Adipocyte (in vitro differentiated cells): ENCODE results near the gene WFDC1.

ENCODE experiments used
- DNase-seq: peaks from one replicate; pipeline ENCODE4 v3.0.0-alpha.2; 2015; ENCODE audit warnings: low read depth
- H3K27me3 ChIP-seq: replicated peaks from 2 replicates; pipeline ENCODE4 v1.7.0; 2013; ENCODE audit warnings: mild to moderate bottlenecking, low read length, moderate library complexity; ENCODE audit not compliant: control insufficient read depth, insufficient read depth
- H3K36me3 ChIP-seq: 2 replicates; pipeline ENCODE4 v1.7.0; 2013; ENCODE audit warnings: low read length, mild to moderate bottlenecking, moderate library complexity; ENCODE audit not compliant: control insufficient read depth, insufficient read depth, severe bottlenecking
- H3K4me1 ChIP-seq: 2 replicates; pipeline ENCODE4 v1.7.0; 2013; ENCODE audit warnings: mild to moderate bottlenecking, low read length, moderate library complexity; ENCODE audit not compliant: control insufficient read depth, insufficient read depth
- H3K4me3 ChIP-seq: 2 replicates; pipeline ENCODE4 v1.7.0; 2013; ENCODE audit warnings: mild to moderate bottlenecking, low read length, moderate library complexity
- H3K9ac ChIP-seq: 2 replicates; pipeline ENCODE4 v1.7.0; 2013; ENCODE audit warnings: mild to moderate bottlenecking, low read length, moderate library complexity
- H3K9me3 ChIP-seq: 2 replicates; pipeline ENCODE4 v1.7.0; 2013; ENCODE audit warnings: mild to moderate bottlenecking, low read length, moderate library complexity; ENCODE audit not compliant: control insufficient read depth

Gene WFDC1

DNA sequence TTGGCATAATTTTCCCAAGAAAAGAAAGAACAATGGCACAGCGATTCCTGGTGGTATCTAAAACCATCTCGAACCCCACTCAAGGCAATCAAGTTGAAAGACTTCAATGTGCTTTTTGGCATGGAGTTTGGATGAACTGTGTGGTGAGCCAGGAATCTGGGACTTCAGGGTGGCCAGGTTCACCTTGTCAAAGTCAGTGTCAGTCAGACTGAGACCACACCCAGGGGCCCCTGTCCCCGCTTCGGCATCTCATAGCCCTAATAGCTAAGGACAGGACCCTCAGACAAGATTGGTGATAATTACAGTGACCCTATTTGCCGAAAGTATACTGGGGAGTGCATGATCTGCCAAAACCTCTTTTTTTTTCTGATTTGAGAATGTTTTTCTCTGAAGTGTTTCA lies 25.8 kb downstream of the WFDC1 start:
- Histone ChIP-seq H3K9ac (no peak overlapping the region), H3K4me3 (no peak overlapping the region), H3K36me3 (no peaks in the 10 kb centered on the region), H3K4me1 (peaks cover under 1% of the 10 kb centered on the region), H3K27me3 (peaks cover 39% of the 10 kb centered on the region), H3K9me3 (peaks cover 10% of the 10 kb centered on the region)
- DNase-seq = no peak

- DNase-seq = no peak
- H3K9me3 ChIP-seq = peaks cover 20% of the 10 kb centered on the region
- no peaks in the 10 kb centered on the region for H3K4me1 ChIP-seq
- H3K27me3 ChIP-seq = peaks cover 39% of the 10 kb centered on the region
- no peak overlapping the region for H3K9ac ChIP-seq
- H3K4me3 ChIP-seq = no peak overlapping the region
- no peaks in the 10 kb centered on the region for H3K36me3 ChIP-seq
Observed at GRCh38 chr16:84321932-84322331, 27.3 kb downstream of the WFDC1 start.

GRCh38 chr16:84322749-84323148 lies 28.1 kb downstream of the WFDC1 start:
- Histone ChIP-seq H3K27me3 (peaks cover 42% of the 10 kb centered on the region), H3K36me3 (no peaks in the 10 kb centered on the region), H3K4me1 (no peaks in the 10 kb centered on the region), H3K4me3 (no peak overlapping the region), H3K9me3 (peaks cover 25% of the 10 kb centered on the region), H3K9ac (no peak overlapping the region)
- DNase-seq = no peak

DNA sequence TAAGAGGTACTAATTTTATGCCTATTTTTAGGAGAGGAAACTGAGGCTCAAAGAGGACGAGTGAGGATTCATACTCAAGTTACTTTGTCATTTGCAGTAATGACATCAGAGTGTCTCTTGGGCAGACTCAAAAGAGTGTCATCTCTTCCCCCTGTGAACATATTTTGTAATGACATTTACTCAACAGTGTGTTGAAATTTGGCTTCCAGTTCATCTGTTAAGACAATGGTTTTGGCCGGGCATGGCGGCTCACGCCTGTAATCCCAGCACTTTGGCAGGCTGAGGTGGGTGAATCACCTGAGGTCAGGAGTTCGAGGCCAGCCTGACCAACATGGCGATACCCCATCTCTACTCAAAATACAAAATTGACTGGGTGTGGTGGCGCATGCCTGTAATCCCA lies 28.9 kb downstream of the WFDC1 start:
- H3K27me3 ChIP-seq = peaks cover 46% of the 10 kb centered on the region
- no peak for DNase-seq
- no peaks in the 10 kb centered on the region for H3K4me1 ChIP-seq
- H3K9ac ChIP-seq = no peak overlapping the region
- H3K4me3 ChIP-seq = no peak overlapping the region
- H3K9me3 ChIP-seq = peaks cover 29% of the 10 kb centered on the region
- no peaks in the 10 kb centered on the region for H3K36me3 ChIP-seq

DNA sequence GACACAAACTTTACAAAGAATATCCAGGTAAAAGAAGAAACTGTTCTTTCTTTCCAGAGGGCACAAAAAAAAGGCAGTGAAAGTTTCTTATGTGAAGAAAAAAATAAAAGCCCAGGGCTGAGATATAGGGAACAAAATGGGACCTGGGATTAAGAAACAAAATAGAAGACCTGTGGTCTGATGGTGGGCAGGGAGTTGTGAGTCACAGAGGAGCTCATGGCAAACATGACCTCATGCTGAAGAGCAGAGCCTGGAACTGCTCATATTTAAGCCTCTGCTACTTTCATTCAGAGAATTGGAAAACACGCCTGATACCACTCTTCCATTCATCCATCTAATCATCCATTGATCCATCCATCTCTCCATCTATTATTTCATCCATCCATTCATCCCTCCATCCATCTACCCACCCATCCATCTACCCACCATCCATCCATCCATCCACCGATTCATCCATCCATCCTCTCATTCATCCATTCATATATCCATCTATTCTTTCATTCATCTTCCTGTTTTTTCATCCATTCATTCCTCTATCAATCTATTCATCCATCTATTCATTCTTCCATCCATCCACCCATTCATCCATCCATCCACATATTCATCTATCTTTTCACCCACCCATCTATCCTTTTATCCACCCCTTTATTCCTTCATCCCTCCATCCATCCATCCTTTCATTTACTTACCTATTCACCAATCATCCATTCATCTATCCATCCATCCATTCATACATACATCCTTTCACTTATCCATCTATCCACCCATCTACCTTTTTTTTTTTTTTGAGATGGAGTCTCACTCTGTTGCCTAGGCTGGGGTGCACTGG lies 30.0 kb downstream of the WFDC1 start:
- Histone ChIP-seq H3K4me1 (no peaks in the 10 kb centered on the region), H3K27me3 (peaks cover 46% of the 10 kb centered on the region), H3K9me3 (peaks cover 29% of the 10 kb centered on the region), H3K36me3 (no peaks in the 10 kb centered on the region), H3K4me3 (no peak overlapping the region), H3K9ac (no peak overlapping the region)
- DNase-seq = no peak

DNA sequence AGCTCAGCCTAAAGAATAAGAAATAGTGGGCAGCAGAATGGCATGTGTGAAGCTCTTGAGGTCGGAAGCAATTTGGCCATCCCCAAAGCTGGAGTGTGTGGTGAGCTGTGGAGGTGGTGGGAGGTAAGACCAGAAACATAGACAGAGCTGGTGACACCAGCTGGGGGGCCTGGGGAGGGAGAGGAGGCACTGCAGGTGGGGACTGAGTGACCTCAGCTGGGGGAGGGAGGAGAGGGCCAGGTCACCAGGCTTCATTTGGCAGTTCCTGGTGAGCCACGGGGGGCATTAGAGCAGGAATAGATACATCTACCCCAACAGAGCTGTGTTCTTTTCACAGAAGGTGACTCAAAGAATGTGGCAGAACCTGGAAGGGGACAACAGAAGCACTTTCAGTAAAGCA lies 31.9 kb downstream of the WFDC1 start:
- Histone ChIP-seq H3K27me3 (peaks cover 34% of the 10 kb centered on the region), H3K9ac (no peak overlapping the region), H3K4me1 (no peaks in the 10 kb centered on the region), H3K9me3 (peaks cover 29% of the 10 kb centered on the region), H3K36me3 (no peaks in the 10 kb centered on the region), H3K4me3 (no peak overlapping the region)
- no peak for DNase-seq

GRCh38 chr16:84327926-84328505 lies 33.3 kb downstream of the WFDC1 start:
- Histone ChIP-seq H3K4me1 (no peaks in the 10 kb centered on the region), H3K9ac (no peak overlapping the region), H3K9me3 (peaks cover 29% of the 10 kb centered on the region), H3K27me3 (peaks cover 29% of the 10 kb centered on the region), H3K36me3 (no peaks in the 10 kb centered on the region), H3K4me3 (no peak overlapping the region)
- DNase-seq = no peak

DNA sequence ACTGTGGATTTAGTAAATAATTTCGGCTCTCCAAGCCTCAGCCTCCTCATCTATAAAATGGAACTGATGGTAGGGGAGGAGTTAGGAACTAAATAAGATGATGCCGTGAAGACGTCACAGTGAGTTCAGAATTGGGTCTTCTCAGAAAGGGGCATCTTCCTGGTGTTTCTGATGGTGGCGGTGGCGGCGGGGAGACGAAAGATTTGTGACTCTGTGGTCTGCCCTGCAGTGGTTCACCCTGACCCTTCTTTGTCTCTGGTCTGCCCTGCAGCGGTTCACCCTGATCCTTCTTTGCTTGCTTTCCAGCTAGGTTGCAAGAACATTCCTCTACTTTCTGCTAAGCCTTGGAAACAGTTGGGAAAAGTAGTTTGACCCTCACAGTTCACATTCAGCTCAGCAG lies 34.3 kb downstream of the WFDC1 start:
- no peak for DNase-seq
- H3K4me1 ChIP-seq = no peaks in the 10 kb centered on the region
- H3K36me3 ChIP-seq = no peaks in the 10 kb centered on the region
- H3K9me3 ChIP-seq = peaks cover 29% of the 10 kb centered on the region
- peaks cover 36% of the 10 kb centered on the region for H3K27me3 ChIP-seq
- no peak overlapping the region for H3K4me3 ChIP-seq
- H3K9ac ChIP-seq = no peak overlapping the region

DNA sequence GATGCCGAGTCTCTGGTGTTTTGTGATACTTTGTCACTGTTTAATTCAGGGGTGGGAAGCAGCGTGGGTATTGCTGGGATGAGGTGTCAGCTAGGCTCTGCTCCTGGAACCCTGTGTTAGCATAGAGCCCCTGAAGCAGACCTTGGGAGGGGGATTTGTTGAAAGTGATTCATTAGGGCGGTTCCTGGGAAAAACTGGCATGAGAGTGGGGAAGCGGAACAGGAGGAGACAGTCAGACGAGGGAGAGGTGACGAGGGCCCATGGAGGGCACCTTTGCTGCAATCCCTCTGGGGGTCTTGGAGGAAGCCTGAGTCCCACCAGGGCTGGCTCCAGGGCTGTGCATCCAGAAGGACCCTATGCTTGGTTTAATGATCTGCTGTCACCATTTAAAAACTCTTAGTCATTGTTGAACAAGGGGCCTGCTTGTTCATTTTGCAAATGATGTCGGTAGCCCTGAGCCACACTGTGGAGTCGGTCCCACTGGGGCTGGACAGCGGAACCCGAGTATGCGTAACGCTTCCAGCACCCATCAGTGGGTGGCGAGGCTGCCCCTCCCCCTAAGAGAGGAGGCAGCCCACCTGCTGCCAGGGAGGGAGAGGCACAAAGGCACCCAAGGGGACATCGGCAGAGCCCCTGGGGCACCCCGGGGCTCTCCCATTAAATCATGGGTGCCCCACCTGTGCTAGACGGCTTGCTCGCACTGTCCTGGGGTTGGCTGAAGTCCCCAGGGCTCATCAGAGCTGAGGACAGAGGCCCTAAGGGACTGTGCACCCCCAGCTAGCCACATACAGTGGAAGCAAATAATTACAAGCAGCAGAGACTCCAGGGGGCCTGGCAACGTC lies 35.4 kb downstream of the WFDC1 start:
- Histone ChIP-seq H3K4me1 (no peaks in the 10 kb centered on the region), H3K9ac (no peak overlapping the region), H3K27me3 (peaks cover 33% of the 10 kb centered on the region), H3K4me3 (no peak overlapping the region), H3K36me3 (no peaks in the 10 kb centered on the region), H3K9me3 (peaks cover 30% of the 10 kb centered on the region)
- DNase-seq = no peak

GRCh38 chr16:84330685-84331050 lies 36.0 kb downstream of the WFDC1 start:
- Histone ChIP-seq H3K36me3 (no peaks in the 10 kb centered on the region), H3K4me1 (no peaks in the 10 kb centered on the region), H3K4me3 (no peak overlapping the region), H3K9ac (no peak overlapping the region), H3K9me3 (peaks cover 30% of the 10 kb centered on the region), H3K27me3 (peaks cover 33% of the 10 kb centered on the region)
- no peak for DNase-seq

- no peak overlapping the region for H3K9ac ChIP-seq
- H3K36me3 ChIP-seq = no peaks in the 10 kb centered on the region
- peaks cover 33% of the 10 kb centered on the region for H3K27me3 ChIP-seq
- peaks cover 24% of the 10 kb centered on the region for H3K9me3 ChIP-seq
- DNase-seq = no peak
- no peak overlapping the region for H3K4me3 ChIP-seq
- no peaks in the 10 kb centered on the region for H3K4me1 ChIP-seq
Observed at GRCh38 chr16:84331998-84332780, 37.5 kb downstream of the WFDC1 start.
